ENCODE results near the gene B4GAT1.
A peak's percentile ranks its signal among the peaks of the same experiment; 100 is the strongest.
"Not testable (repeated sequence)": the region's sequence is repeated elsewhere in the genome, so short reads cannot be mapped to it uniquely, and the experiment has no call there.

B4GAT1 gene

DNA sequence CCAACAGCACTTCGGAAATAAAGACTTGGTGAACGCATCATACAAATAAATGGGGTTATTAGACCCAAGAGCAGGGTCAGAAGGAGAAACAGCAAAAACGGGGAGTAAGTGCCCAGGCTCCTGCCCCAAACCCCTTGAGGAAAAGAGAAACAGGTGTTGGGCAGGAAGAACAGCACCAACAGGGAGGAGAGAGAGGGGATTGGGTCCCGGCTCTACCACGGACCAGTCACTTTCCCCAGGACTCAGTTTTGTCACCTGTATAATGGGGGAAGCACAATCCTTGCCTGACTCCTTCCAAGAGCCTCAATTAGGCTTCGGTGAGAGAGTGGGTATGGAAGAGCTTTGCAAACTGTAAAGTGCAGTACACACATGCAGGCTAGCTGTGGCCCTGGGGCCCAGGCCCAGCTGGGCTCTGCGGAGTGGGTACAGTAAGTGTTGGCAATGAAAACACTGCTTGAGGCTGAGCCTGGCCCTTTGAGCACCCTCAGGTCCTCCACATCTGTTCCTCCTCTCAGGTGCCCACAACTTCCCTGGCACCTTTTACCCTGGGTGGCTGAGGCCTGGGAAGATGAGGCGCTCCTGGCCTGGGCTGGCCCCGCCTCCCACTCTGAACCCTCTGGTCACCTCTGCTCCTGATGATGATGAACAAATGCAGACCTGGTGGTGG, 15.2 kb upstream of the B4GAT1 start:
- no peak for DNase-seq

DNA sequence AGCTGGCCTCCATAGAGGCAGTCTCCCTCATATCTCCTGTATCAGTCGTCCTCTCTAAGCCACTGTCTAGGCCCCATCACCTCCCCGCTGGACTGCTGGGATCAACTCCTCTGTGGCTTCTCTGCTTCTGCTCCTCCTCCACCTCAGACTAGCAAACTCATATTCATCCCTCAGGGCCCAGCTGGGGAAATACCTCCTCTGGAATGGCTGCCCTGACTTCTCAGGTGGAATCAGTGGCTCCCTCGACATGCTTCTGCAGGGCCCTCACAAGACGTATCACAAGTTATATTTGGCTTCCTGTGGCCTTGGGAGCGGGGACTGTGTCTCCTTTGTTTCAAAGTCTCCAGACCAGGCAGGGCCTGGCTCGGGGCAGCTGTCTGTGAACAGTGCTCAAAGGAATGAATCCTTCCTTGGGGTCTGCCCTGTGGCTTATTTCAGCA, 14.1 kb upstream of the B4GAT1 start:
- DNase-seq: no peak

DNA sequence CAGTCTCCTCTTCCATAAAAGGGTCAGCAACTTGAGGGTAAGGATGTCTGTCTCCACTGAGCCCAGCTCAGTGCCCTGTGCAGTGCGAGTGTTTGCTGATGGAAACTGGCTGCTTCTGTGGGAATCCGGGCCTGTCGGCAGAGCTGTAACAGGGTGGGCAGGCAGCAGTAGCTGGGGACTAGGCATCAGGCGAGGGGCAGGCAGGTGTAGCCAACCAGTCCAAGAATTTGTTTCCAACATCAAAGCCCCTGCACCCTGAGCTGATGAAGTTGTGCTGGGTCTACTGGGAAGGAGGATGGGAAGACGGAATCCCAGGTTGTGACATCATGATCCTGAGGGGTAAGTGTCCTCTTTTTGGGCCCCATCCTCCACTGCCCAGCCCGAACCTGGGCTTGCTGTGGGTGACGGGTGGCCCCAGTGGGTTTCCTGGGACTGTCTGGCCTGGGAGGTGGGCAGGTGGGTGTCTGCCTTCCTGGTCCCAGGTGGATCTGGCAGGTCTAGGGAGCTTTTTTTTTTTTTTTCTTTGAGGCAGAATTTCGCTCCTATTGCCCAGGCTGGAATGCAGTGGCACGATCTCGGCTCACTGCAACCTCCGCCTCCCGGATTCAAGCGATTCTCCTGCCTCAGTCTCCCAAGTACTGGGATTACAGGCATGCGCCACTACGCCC, 13.1 kb upstream of the B4GAT1 start:
- no peak for DNase-seq

DNA sequence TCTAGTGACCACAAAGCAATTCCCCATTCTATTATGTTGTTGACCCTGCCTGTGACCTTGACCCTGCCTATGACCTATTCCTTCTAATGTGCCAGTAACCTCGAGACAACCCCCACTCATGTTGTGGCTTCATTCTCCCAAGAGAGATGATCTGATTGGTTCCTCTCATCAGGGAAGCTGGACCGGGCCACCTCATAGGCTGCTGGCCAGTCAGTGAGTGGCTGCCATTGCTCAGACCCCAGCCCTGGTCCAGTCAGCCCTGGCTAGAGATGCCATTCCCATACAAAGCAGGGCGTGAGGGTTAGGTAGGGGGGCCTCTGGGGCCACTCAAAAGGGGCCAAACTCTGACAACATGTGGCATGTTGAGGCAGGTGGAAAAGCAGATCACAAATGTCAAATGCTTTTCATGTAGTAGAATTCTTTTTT, 12.2 kb upstream of the B4GAT1 start:
- no peak for DNase-seq

DNA sequence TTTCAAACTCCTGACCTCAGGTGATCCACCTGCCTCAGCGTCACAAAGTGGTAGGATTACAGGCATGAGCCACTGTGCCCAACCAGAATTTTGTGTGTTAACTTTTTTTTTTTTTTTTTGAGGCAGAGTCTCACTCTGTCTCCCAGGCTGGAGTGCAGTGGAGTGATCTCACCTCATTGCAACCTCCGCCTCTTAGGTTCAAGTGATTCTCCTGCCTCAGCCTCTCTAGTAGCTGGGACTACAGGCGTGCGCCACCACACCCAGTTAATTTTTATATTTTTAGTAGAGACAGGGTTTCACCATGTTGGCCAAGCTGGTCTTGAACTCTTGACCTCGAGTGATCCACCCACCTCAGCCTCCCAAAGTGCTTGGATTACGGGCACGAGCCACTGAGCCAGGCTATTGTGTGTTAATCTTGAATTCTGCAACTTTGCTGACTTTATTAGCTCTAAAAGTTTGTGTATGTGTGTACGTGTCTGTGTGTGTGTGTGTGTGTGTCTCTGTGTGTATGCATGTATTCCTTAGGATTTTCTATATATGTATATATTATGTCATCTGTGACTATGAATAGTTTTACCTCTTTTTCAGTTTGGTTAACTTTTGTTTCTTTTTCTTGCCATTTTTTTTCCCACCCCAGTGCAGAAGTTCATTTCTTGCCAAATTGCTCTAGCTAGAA, 3.3 kb upstream of the B4GAT1 start:
- not testable (repeated sequence) for DNase-seq

DNA sequence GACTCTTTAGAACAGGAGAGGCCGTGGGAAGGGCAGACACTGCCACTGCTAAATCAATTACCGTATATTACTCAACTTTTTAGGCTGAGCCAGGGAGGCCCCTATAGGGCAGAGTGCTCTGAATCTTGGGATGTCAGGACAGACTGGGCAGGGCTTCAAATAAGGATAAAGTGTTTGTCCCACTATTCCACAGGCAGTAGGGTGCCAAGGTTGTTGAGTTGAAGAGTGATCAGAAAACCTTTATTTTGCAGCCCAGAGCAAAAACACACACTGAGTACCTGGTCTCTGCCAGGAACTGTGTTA, 1.6 kb upstream of the B4GAT1 start:
- no peak for DNase-seq

DNA sequence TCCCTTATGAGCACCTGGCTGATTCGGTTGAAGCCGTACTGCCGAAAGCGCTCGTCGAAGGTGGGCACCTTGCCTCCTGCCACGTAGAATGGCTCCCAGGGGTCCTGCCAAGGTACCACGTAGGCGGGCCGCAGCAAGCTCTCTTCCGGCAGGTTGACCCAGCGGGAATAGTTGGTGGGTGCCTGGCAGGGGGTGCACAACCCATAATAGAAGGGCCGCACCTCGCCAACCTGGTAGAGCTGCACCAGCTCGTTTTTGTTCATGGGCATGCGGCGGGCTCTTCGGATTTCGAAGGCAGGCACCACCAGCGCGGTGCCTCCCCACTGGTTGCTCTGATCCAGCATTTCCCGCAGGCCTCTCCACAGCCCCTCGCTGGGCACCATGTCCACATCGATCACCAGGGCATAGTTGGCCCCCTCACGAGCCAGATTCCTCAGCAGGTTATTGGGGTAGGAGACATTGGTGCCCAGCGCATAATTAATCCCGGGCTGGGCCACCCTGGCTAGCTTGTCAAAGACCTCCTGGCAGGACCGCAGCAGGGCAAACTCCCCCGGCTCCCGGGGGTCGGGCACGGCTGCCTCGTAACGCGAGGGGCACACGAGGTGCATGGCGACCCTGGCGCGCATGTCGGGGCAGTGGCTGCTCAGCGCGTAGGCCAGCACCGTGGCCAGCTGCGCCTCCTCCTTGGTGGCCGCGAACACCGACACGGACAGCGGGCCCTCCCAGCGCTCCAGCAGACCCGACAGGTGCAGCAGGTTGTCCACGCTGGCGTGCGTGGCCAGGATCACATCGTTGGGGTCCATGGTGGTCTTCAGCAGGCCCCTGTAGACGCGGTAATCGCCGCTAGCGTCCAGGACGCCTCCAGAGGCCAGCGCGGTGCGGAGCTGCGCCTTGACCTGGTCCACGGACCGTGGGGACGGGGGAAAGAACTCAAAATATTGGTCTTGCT, 679 bp downstream of the B4GAT1 start:
- DNase-seq: no peak

DNA sequence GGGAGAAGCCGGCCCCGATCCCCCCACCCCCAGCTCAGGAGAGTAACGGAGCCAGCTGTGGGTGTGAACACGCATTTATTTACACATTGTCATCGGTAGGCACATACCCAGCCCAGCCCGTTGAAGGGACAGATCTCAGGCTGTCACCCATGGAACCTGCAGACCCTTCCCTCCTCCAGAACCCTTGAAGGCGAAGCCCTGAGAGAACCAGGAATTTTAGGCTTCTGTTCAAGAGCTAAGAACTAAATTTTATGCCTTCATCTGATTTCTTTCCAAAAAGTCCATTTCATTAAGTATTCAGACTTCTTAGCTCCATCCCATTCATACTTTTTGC, 2.1 kb downstream of the B4GAT1 start:
- no peak for DNase-seq

DNA sequence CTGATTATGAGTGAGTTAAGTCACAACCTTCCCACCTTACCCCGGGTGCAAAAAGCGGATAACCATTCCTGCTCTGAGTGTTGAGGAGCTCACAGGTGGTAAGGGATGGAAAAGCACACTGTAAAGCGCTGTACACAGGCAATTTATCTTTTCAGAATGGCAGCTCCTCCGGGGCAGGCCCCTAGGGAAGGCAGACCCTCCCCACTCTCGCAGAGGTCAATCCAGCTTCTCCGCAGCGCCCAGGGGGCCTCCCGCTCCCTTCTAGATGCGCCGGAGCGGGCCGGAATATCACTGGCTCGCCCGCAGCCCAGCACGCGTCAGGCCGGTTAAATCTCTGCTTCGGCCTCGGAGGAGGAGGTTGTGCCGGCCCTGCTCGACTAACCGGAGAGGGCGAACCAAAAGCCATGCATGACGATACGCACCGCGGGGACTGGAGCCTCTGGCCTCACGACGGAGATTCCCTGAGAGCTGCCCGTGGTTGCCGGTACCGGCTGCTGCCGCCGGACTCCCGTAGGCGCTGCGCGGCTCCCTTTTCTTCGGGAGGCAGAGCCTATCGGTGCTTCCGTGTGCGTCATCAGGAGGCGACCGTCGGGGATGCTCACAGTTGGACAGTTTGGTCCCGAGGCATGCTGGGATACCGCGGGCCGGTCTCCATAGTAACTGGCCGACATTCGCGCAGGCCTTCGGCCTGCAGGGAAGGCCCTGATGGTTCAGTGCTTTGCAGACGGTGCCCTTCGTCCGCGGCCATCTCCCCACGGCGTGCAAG, 2.7 kb downstream of the B4GAT1 start, which contains the start of gene BRMS1:
Gene BRMS1, minus strand, starts transcription at position 555 of the 766 bp plus-strand sequence. CDS start 2,870 bp downstream, outside the sequence.
- peak; percentile 95 to 96 for DNase-seq

DNA sequence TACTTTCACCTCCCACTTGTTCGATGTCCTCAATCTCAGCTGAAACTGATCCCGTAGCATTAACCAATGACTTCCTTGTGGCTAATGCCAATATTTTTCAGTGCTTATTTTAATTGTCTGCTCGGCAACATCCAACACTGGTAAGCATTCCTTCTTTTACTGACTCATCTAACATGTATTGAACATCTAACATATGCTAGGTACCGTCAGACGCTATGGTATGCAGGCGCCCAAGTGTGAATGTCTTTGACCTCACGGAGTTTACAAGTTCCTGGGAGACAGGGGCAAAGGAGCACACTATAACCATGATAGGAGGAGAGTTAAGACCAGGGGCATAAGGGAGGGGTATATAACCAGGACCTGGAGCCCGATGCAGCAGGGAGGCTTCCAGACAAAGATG, 4.3 kb downstream of the B4GAT1 start:
- DNase-seq: no peak

DNA sequence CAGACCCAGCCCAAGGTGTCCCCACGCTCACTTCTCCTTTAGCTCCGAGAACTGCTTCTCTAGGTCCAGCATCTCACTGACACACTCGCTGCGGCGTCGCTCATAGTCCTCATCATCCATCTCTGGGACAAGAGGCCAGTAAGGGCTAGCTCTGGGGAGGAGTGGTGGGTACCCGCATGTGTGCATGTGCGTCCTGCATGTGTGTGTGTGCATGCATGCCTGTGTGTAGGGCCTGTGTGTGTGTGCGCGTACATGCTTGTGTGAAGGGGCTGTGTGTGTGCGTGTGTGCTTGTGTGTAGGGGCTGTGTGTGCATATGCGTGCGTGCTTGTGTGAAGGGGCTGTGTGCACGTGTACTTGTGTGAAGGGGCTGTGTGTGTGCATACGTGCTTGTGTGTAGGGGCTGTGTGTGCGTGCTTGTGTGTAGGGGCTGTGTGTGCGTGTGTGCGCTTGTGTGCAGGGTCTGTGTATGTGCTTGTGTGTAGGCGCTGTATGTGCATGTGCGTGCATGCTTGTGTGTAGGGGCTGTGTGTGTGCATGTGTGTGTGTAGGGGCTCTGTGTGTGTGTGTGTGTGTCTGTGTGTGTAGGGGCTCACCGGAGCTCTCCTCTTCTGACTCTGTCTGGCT, 5.8 kb downstream of the B4GAT1 start:
- no peak for DNase-seq

DNA sequence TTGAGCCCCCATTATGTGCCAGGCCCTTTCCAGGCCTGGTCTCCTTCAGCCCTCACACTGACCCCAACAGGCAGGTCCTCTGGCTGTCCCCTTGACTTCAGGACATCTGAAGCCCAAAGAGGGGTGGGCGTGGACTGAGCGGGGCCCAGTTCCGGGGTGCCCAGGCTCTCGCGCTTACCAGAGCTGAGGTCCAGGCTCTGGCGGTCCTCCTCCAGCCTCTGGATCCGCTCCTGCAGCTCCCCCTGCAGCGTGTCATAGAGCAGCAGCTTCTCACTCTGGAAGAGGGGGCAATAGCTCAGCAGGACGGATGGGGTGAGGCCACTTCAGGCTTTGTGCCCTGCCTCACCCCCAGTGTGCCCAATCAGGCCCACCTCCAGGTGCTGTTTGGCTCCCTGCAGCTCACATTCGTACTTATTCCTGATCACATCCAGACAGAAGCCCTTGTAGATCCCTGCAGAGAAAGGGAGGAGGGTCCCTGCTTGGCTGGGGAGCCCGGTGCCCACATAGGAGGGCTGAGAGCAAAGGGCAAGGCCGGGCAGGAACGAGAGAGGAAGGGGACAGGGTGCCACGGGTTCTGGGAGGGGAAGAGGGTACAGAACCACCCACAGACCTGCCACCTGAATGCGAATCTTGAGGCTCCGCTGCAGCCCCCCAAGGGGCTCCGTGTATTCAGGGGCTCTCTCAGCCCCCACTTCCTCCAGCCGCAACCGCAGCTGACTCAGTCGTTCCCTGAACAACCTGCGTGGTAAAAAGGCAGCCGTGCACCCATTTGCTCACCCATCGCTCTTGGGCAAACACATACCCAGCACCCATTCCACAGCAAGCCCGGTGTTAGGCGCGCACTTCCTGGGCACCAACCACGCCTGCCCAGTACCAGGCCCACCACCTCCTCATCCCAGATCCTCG, 6.6 kb downstream of the B4GAT1 start:
- no peak for DNase-seq

DNA sequence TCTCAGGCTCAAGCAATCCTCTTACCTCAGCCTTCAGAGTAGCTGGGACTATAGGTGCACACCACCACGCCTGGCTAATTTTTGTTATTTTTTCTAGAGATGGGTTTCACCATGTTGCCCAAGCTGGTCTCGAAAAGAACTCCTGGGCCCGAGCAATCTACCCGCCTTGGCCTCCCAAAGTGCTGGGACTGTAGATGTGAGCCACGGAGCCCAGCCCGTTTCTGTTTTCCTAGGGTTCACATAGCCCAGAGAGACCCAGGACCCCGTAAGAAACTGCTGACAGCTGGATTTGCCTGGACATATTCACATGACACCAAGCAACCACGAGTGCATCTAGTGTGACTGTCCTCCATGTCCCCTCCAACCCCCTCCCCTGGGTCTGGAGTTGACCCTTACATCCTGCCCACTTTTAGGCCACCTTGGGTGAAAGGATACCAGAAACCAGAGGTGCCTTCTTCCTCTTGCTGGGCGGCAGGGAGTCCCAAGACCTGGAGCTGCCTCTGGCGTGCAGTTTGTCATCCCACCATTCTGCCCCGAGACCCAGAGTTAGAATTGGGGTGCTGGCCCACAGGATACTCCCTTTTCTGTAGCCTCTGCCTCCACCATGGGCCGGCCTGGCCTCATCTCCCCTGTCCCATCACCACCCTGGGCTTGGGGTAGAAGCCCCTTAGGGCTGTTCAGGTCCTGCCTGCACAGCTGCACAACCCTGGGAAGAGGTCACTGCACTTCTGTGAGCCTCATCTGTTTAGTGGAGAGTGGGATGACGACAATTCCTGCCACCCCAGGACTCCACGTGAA, 7.5 kb downstream of the B4GAT1 start:
- DNase-seq: no peak

DNA sequence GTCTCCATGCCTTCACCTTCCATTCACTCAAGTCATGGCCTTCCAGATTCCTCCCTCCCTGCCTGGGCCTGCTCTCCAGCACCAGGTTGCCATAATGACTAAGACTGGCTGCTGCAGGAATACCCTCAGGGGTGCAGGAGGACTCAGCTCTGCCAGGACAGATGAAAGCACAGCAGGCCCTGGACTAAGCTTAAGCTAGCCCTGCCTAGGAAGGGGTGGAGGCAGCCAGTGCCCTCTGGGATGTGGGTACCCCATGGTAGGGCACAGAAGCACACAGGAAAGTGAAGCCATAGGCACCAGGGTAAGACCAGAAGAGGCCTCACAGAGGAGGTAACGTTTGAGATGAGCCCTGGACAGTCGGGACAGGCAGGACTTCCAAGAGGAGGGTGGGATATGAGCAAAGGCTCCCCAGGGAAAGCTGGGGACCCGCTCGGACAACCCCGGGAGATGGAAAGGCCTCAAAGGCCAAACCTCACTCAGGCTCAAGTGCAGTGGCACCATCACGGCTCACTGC, 8.2 kb downstream of the B4GAT1 start:
- no peak for DNase-seq

DNA sequence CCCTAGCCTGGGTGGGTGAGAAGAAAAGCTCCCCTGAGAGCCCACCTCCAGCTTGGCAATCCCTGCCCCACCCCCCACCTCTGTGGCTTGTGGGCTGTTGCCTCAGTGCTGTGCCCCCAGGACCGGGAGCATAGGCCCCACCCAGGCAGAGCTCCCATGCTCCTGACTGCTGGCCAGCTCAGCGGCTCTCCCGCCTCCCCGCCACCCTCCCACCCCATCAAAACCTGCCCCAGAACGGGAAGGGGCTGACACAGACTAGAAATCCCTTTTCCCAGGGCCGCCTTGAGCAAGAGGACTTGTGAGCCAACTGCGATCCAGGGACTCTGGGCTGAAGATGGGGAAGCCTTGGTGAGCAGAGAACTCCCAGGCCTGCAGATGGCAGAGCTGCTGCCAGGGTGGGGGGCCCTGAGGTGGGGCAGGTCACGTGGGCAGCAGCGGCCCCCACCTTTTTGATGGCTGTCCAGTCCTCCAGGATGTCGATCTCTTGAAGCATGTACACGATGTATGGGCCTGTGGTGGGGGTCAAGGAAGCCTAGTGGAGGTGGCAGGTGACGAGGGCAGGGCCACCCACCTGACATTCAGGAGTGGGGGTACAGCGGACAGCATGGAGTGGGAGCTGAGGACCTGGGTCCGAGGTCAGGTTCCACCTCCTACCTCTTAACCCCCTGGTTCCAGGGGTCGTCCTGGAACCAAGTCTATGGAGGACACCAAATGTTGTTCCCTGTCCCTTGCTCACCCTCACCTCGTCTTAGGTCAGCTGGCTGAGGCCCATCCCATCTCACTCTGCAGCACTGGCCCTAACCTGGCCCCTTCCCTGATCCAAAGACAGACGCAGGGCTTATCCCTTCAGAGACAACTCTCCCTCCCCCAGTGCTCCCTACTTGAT, 8.9 kb downstream of the B4GAT1 start:
- DNase-seq: no peak

DNA sequence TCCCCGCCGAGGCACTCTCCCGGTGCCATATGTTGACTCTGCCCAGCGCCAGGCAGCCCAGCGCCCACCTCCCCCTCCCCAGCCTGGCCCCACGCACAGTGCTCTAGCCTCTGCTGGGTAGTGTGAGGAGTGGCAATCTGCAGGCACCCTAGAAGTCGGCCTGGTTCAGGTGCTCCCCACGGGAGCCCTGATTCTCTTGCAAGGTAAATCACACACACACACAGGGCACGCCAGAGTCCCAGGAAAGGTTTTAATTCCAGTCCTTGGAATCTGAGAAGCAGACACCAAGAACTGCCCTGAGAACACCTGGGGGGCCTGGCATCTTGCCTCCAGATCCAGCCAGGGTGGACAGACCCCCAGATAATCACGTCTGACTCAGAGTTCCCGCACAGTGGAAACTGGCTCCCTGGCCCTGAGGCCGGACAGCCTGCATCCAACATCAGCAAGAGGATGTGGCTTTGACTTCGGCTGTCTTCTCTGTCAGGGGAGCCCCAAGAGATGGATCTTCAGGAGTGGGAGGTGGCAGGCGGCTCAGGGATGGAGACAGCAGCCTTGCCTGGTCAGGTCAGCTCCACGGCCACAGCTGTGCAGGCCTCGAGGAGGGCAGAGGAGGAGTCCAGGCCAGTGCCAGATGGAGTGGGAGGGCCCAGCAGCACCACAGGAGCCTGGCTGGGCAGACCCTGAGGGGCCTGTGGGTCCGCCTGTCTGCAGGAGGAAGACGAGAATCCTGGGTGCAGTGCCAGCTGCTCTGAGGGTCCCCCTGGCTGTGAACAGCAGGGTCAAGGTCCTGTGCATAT, 10.1 kb downstream of the B4GAT1 start:
- no peak for DNase-seq

DNA sequence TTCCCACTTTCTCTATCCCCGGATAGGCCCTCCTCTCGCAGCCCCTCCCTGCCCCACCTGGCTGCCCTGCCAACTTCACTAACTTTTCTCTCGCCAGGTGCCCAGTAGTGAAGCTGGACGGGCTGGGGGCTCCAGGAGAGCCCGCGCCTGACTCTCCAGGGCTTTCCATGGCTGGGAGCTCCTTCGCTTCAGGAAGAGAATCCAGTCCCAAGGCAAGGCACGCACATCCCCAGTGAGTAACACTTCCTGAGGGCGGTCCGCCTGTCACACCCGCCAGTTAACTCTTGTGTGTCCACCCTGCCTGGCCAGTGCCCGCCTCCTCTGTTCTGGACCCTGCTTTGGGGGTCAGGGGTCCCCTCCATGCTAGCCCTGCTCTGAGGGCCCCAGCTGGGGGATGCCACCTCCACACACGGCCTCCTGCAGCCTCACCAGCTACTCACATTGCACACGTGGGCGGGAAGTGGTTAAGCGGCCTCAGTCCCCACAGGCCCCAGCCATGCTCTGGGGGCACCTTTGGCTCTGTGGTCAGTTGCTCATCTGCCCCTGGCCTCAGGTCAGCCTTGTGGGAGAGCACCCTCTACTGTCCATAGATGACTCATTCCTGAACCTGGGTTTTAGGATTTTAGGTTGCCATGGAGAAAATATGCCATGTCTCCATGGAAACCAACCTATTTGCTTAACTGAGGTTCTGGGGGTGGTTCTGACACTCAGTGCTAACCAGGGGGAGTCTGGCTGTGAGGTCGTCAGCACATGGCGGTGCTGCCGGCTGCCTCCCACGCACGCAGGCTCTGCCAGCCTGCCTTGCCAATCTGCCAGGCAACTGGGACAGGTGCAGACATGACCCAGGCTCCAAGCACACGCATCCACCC, 11.0 kb downstream of the B4GAT1 start, which contains the start of gene RIN1:
Gene RIN1, minus strand, starts transcription at position 201 of the 869 bp plus-strand sequence. Its CDS starts 32 bp downstream, at position 169.
- DNase-seq: peak; percentile 16 to 30

Measured in activated CD4-positive, alpha-beta T cell treated with anti-CD3 and anti-CD28 coated beads, Interleukin-2, amount 50 U/mL, for 4 hours (primary cell).